HG02588 (cell line): ENCODE measurements around the gene SQSTM1.

Experiments used
- ATAC-seq: cut with Tn5 transposase; IDR thresholded peaks from one replicate; pipeline ENCODE4 v1.9.1; 2021; ENCODE audit warnings: mild to moderate bottlenecking, moderate library complexity; ENCODE audit not compliant: unreplicated experiment

The SQSTM1 gene

DNA sequence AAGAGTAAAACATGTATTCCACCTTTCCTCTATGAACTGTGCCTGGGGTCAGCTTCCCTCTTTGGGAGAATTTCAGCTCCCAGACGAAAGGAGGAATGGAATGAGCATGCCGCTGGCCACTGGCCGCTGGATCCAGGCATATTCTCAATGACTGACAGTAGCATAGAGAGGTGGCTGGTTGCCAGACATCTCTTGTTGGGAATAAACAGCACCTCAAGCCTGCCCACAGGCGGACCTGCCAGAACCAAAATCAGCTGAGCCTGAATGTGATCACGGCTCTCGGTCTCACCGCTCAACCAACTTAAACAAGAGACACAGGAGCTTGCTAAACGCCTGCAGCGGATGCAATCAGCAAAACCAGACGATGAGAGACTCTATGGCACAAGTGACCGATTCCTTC, 66.4 kb downstream of the SQSTM1 start:
- ATAC-seq, result no peak
